GM18499 (cell line): ENCODE measurements around the gene KIAA2012.

Source experiments
- ATAC-seq: cut with Tn5 transposase; IDR thresholded peaks from one replicate; pipeline ENCODE4 v1.9.1; 2021; ENCODE audit warnings: moderate number of reproducible peaks; ENCODE audit not compliant: insufficient read depth, unreplicated experiment

KIAA2012 gene

DNA sequence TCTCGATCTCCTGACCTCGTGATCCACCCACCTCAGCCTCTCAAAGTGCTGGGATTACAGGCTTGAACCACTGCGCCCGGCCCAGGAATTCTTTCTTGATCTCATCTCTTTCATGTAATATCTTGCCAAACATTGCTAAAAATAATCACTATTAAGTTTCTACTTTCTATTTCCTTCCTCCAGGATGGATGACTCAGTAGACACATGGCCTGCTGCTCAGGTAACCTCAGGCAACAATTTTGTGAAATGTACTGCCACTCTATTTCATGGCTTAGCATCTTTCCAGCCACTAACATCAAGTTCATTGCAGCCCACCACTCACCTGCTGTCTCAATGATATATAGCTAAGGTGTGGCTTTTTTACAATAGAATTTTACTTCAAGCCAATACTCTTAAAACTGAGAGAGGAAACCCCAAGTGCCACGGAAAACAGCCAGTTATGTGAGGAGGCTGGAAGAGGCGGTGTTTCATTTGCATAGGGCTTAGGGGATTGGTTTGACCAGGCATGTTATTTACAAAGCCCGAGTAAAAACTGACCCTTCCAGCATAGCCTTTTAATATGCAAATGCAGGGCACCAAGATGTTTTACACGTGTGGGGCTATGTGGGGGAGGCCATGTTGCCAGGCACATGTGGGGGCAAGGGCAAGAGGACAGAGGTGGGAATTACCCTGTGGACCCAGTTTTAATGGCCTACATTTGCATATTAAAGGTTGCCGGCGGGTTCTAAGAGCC lies 176.6 kb downstream of the KIAA2012 start:
- no peak for ATAC-seq

DNA sequence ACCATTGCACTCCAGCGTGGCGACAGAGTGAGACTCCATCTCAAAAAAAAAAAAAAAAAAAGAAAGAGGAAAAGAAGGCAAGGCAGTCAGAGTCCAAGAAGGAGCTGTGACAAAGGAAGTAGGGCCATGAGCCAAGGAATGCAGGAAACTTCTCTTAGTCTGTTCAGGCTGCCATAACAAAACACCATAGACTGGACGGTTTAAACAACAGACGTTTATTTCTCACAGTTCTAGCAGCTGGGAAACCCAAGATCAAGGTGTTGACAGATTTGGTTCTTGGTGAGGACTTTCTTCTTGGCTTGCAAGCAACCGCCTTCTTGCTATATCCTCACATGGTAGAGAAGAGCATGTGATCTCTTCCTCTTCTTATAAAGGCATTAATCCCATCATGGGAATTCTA lies 178.4 kb downstream of the KIAA2012 start:
- no peak for ATAC-seq
